HG03469 (cell line): Measurements from ENCODE around the gene MAIP1.
"Not testable (repeated sequence)": the region's sequence is repeated elsewhere in the genome, so short reads cannot be mapped to it uniquely, and the experiment has no call there.

Experiments used
- ATAC-seq: cut with Tn5 transposase; IDR thresholded peaks from one replicate; pipeline ENCODE4 v1.9.1; 2021; ENCODE audit warnings: mild to moderate bottlenecking, moderate library complexity, moderate number of reproducible peaks; ENCODE audit not compliant: unreplicated experiment

The MAIP1 gene, protein sequence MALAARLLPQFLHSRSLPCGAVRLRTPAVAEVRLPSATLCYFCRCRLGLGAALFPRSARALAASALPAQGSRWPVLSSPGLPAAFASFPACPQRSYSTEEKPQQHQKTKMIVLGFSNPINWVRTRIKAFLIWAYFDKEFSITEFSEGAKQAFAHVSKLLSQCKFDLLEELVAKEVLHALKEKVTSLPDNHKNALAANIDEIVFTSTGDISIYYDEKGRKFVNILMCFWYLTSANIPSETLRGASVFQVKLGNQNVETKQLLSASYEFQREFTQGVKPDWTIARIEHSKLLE

DNA sequence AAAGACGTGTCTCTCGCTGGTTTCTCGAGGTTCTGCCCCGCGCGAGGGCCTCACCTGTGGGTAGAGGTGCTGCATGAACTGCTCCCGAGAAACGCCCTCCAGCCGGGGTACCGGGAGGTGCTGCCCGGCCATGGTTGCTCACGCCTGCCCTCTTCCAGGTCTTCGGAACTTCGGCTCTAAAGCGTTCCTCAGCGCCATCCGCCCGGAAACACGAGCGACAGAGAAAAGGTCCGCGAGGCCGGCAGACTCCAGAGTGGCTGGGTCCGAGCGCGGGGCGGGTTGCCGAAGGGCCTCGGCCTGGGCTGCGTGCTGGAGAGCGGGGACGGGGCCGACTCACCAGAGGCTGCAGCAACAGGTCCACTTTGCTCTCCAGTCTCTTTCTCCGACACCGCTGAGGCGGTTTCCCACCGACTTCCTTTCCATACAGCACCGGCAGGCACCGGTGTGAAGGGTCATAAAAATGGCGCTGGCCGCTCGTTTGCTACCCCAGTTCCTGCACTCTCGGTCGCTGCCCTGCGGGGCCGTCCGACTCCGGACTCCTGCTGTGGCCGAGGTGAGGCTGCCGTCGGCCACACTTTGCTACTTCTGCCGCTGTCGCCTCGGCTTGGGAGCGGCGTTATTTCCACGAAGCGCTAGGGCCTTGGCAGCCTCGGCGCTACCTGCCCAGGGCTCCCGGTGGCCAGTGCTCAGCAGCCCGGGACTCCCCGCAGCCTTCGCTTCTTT is at the start of gene MAIP1, which contains the start of gene TYW5:
Gene MAIP1 (plus strand): TSS at position 244 of the 723 bp plus-strand sequence. CDS start 217 bp downstream, at position 461.
Gene TYW5 (minus strand): TSS at position 153 of the 723 bp plus-strand sequence. CDS start 21 bp downstream, at position 132.
- peak; percentile 67 for ATAC-seq

DNA sequence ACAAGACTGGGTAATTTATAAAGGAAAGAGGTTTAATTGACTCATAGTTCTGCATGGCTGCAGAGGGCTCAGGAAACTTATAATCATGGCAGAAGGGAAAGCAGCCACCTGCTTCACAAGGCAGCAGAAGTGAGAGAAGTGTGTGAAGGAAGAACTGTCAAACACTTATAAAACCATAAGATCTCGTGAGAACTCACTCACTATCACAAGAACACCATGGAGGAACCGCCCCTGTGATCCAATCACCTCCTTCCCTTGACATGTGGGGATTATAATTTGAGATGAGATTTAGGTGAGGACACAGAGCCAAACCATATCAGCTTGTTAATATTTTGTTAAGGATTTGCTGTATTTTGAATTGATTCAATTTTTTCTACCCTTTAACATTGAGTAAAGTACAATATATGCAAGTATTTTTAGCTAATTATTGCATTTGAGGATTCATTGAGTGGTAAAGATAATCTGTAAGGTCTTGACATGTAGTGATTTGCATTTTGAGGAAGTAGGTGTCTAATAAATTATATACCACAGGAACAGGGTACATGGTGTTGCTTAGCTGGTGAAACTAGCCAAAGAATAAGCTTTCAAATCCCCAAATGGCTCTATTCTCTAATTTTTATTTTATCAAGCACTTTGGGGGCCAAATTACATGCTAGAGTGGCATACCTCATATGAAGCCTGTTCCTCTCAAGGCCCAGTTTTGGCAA is 48.2 kb upstream of the MAIP1 start:
- no peak for ATAC-seq

DNA sequence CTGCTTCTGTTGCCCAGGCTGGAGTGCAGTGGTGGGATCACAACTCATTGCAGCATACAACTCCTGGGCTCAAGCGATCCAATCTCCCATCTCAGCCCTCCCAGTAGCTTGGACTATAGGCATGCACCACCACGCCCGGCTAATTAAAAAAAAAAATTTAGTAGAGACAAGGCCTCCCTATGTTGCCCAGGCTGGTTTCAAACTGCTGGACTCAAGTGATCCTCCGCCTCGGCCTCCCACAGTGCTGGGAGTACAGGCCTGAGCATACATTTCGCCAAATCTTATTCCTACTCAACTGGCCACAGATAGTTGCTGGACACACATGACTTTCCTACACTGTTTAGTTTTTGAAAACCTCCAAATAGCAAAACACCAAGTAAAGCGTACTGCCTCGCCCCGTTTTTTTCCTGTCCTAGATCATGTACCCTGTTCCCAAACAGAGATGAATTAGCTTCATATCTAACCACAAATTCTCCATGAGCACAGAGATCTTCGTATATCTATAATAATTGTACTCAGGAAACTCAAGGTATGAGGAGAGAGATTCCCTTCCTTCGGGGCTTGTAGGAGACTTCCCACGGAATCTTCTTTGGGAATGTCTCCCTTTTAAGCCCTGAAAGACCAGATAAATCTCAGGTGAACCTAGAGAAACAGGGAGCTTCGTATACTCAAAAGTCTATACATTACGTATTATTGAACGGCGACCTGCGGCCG is 44.9 kb upstream of the MAIP1 start:
- no peak for ATAC-seq

DNA sequence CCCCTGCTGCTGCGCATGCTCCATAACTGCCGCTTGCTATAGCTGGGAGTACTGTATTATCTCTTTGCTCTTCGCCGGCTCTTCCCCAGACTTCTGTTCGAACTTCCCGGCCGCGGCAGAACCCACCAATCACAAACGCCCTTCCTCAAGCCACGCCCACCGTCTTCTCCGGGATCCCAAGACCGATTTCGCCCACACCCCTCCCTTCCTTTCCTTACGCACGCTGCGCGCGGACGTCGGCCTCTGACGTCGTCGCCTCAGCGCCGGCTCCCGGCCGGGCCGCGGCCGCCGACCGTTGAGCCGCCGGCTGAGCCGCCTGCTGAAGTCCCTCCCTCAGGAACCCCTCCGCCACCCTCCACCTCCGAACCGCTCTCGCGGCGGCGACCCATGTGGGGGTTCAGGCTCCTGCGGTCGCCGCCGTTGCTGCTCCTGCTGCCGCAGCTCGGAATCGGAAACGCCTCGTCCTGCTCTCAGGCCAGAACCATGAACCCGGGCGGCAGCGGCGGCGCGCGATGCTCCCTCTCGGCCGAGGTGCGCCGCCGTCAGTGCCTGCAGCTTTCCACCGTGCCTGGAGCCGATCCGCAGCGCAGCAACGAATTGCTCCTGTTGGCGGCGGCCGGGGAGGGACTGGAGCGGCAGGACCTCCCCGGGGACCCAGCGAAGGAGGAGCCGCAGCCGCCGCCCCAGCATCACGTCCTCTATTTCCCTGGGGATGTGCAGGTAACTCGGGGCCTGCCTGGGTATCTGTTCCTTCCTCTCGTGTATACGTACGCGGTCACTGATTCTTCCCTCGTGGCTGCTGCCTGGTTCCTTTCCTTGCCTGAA is 44.1 kb upstream of the MAIP1 start, which contains the start of gene C2orf69:
Gene C2orf69 (plus strand): TSS at position 242 of the 825 bp plus-strand sequence. CDS start 146 bp downstream, at position 388.
- ATAC-seq = peak; percentile 70

DNA sequence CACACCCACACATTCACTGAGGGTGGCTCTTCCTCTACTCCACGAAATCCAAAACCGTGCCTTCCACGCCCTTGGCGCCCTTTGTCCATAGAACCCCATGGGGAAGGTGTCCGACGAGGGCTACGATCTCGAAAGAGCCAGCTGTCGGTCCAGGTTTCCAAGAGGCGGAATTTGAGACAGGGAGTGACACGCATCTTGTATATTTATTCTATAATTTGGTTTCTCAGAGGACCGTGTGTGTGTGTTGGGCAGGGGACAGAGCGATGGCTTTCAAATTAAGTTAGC is 43.6 kb upstream of the MAIP1 start:
- ATAC-seq = no peak

DNA sequence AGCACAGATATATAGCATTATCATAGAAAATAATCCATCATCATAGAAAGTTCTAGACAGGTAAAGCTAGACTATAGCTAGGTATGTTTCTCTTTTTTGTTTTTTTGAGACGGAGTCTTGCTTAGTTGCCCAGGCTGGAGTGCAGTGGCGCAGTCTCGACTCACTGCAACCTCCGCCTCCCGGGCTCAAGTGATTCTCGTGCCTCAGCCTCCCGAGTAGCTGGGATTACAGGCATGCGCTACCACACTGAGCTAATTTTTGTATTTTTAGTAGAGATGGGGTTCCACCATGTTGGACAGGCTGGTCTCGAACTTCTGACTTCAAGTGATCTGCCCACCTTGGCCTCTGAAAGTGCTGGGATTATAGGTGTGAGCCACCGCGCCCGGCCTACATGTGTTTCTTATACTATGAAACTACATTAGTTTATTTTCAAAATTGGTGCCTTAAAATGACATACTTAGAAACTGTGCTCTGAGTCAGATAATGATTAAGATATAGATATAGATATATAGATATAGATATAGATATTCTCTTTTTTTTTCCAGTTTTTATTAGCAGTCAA is 42.7 kb upstream of the MAIP1 start:
- not testable (repeated sequence) for ATAC-seq

DNA sequence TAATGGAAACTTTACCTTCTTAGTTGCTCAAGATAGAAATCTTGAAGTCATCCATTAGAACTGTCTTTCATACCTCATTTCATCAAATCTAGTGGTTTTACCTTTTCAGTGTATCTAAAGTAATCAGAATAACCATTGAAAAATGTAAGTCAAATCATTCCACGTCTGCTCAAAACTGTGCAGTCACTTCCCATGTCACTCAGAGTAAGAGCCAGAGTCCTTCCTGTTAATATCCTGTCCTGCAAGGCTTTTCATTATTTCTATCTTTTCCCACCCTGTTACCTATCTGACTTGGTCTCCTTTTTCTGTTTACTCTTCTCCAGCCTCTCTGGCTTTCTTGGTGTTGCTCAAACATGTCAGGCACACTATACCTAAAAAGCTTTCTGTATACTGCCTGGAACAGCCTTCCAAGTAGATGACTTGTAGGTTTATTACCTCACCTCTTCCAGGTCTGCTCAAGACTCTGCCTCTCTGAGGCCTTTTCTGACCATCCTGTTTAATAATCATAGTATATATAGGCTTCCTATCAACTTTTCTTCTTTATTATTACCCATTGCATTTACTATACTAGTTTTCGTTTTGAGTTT is 40.9 kb upstream of the MAIP1 start:
- no peak for ATAC-seq

DNA sequence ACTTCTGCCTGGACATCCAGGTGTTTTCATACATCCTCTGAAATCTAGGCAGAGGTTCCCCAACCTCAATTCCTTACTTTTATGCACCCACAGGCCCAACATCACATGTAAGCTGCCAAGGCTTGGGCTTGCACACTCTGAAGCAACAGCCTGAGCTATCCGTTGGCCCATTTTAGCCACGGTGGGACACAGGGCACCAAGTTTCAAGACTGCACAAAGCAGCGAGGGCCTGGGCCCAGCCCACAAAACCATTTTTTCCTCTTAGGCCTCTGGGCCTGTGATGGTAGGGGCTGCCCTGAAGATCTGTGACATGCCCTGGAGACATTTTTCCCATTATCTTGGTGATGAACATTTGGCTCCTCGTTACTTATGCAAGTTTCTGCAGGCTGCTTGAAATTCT is 38.4 kb upstream of the MAIP1 start:
- no peak for ATAC-seq

DNA sequence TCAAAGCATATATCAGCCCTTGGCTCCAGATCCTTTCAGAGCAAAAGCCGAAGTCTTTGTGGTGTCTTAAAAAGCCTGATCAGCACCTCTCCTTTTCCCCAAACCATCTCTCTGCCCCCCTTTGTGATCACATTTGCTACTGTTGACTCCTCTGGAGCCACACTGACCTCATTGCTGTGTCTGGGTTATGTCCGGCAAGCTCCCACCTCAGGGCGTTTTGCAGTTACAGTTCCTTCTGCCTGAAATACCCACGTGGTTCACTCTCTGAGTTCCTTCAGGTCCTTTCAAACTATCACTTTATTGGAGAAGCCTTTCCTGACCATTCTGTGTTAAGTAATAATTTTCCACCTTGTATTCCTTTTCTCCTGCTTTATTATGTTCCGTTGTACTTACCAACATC is 32.5 kb upstream of the MAIP1 start:
- ATAC-seq = no peak

DNA sequence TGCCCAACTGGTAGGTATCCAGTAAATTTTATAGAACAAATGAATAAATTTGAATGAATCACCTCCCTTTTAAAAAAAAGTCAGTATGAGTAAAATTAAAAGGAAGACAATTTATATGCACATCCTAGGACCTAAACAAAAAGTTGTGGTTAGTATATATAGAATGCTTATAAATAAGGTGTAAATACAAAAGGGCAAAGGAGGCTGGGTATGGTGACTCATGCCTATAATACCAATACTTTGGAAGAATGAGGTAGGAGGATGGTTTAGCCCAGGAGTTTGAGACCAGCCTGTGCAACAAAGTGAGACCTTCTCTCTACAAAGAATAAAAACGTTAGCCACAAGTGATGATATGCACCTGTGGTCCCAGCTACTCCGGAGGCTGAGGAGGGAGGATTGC is 31.5 kb upstream of the MAIP1 start:
- ATAC-seq = no peak

DNA sequence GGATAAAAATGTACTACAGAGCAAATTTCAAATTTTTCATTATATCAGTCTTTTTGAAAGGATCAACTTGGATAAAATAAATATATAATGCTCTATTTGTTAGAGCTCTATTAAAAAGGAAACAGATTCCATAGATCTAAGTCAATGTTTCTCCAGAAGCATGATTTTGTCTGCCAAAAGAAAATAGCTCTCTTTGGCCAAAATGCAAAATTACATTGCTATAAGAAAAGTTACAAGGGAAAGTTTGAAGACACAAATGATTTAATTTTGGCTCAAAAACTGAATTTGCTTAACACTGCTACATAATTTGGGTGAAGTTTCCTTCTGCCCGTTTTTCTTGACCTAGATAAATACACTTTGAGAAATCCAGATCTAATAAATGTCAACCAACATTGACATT is 28.6 kb upstream of the MAIP1 start:
- ATAC-seq = no peak

DNA sequence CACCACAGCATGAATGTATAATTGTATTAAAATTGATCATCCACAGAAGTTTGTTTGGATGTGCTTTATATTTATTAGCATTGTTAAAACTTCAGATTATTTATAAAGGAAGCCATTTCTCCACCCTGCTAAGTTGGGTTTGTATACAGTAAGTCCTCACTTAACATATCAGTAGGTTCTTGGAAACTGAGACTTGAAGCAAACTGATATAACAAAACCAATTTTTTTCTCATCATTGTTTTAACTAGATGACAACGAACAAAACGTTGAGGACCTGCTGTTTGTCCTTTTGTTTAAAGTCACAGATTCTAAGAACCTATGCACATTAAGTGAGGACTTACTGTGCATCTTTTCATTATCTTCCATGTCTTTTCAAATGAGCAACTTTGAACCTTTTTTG is 27.2 kb upstream of the MAIP1 start:
- ATAC-seq = no peak

DNA sequence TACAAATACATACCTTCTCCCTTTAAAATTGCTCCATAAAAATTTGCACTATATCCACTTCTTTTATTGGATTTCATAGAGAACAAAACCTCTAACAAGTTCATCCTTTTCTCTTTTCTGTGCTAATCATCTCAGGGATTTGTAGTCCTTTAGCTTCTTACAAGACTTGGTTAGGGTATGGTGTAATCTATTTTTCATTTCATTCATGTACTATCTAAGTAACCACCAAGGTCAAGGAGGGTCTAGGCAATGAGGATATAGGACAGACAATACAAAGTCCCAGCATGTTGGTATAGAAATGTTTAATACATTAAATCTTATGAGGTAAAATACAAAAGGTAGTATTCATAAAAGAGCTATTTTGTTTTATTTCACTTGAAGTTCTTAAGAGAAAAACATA is 26.8 kb upstream of the MAIP1 start:
- ATAC-seq = no peak

DNA sequence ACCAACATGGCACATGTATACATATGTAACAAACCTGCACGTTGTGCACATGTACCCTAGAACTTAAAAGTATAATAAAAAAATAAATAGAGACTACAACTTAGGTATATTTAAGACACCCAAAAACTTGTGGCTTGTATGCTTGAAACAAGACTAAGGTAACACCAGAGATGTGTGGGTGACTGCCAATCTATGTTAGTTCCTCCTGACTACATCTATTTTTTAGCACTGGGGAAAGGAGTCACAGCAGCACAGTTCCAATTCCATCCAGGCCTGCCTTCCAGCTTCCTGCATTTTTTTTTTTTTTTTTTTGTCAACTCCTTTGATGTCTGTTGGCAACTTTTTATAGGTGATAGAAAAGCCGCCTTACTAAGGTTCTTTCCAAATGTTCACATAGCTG is 26.1 kb upstream of the MAIP1 start:
- no peak for ATAC-seq

DNA sequence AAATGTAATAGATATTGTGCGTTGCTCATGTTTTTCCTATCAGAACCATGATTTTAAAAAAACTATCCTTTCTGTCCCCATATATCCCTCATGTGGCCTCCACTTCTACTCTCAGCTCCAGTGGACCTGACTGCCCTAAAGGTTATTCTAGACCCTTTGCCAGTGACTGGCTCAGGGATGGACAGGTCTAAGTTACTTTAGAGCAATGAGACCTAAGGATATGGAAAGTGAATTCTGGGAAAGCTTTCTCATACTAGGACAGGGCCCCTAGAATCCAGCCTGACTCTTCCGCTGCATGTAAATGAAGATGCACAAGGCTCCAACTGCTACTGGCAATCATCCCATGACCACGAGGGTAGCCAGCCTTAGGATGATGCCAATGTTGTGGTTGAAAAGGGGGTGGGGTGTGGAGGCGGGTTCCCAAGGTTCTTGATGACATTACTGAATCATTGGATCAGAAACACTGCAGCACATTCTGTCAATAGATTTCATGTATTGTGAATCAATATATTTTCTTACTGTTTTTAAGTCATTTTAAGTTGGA is 23.0 kb upstream of the MAIP1 start:
- no peak for ATAC-seq

DNA sequence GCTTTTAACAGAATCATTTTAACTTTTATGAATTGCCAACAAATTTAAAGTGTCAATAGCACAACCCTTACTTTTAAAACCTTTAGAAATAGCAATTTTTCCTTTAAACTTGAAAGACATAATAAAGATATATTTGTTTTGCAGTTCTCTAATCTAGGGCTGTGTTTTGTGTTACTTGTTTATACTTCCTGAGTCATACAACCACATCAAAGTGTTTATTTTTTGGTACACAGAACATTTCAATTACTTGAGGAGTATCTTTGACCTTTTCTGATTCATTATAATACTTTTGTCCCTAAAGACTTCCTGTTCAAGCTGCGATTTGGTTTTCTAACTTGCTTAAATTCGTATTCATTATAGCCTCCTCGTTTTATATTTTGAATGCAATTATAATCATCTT is 21.9 kb upstream of the MAIP1 start:
- ATAC-seq = no peak

DNA sequence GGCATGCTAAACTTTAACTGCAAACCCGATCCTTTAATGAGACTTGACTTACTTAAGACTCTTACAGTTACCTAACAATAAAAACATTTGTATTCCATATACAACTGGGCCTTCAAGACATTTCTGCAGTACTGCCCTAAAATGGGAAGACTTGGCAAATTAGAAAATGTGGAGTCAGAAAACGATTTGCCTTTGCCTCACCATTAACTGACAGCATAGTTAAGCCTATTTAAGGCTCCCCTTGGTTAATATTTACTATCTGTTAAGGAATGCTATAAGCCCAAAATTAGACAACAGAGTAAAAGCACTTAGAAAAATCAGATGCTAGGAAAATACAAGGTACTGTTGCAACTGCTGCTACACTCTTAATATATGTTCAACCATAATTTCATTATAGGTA is 18.8 kb upstream of the MAIP1 start:
- no peak for ATAC-seq

DNA sequence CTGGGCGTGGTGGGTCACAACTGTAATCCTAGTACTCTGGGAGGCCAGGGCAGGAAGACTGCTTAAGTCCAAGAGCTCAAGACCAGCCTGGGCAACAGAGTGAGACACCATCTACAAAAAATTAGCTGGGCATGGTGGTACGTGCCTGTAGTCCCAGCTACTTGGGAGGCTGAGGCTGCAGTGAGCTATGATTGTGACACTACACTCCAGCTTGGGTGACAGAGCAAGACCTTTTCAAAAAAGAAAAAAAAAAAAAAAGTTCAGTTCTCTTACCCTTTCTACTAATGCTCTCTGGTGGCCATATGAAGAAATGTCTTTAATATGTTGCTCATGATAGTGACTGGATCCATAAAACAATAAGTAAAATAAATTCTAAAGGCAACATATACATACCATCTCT is 15.0 kb upstream of the MAIP1 start:
- no peak for ATAC-seq

DNA sequence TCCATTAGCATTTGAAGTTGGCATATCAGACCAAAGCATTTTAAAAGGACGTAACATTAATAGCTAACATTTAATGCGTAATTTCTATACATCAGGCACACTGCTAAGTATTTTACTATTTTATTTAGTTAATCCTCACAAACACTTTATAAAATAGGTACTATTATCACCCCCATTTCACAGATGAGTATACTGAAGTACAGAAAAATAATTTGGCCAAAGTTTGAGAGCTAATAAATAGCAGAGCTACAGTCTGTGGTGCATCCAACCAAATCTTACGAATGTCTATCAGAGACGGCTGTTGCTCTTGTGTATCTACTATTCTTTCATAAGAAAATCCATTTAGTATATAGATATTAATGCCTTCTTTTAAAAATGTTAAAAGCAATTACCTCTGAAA is 12.0 kb upstream of the MAIP1 start:
- no peak for ATAC-seq
